Measurements from ENCODE around the gene KCNT2.

- TF ChIP-seq ZNF121 (tag by site-specific recombination; IDR thresholded peaks at IDR 0.05) (no peak), CTCF (tag by site-specific recombination; IDR thresholded peaks at IDR 0.05) (no peak)
Observed at GRCh38 chr1:196410768-196411167, 197.5 kb downstream of the KCNT2 start.
